K562 (cell line): ENCODE data around the gene NEDD4L. TPM values are rescaled to one million over a fixed set of nuclear protein-coding genes. Genes with fewer than 3 reads are reported as not detected.

ENCODE experiments used
- ATAC-seq: fragments of 200-7000 bp; cut with Tn5 transposase; 3 replicates; pipeline ENCODE4 v1.9.1; 2020; ENCODE audit warnings: moderate library complexity
- BruUV-seq: library from RNA; stranded (reverse); fragments of 400-500 nt; replicated peaks from 2 replicates; lab custom pipeline; 2021; lab: Mats Ljungman, UMichigan
- CTCF ChIA-PET: fragments of 300-600 bp; formaldehyde crosslinking; extraction: SDS; loops from one replicate; lab custom pipeline; 2021; ENCODE audit warnings: low intra/inter-chr PET ratio; lab: Yijun Ruan, JAX
- POLR2A ChIA-PET: fragments of 300-600, 350-650 bp; sonication (Branson Sonifier 250); formaldehyde crosslinking; extraction: SDS; loops from one replicate; lab custom pipeline; 2021; ENCODE audit warnings: antibody characterized with exemption, inconsistent platforms; lab: Yijun Ruan, JAX
- DNase-seq, 4 experiments: peaks; one replicate each; pipeline versions ENCODE4 v3.0.0 to v3.0.0-alpha.2; 2011 to 2018; ENCODE audit warnings: low spot score in 3 of 4, mixed read lengths in 3 of 4; ENCODE audit errors: extremely low read depth in 1 of 4
- FAIRE-seq: peaks from 2 replicates; lab custom pipeline; 2011; peaks lifted over from hg19 to GRCh38; lab: Jason Lieb, UNC
- H2AFZ ChIP-seq: 2 replicates; pipeline ENCODE4 v1.6.0; 2011; ENCODE audit warnings: low read depth, low read length, control low read depth, inconsistent platforms
- H3K27ac ChIP-seq: fragments of 200-600 bp; 3 replicates; pipeline ENCODE4 v1.8.0; 2011; ENCODE audit warnings: low read depth, mild to moderate bottlenecking, control low read depth, inconsistent platforms, low read length, moderate library complexity, mixed read lengths; ENCODE audit errors: extremely low read depth
- H3K27me3 ChIP-seq, 2 experiments: fragments of 300-600 bp in 1 of 2; 2 replicates in 1 of 2; 3 replicates in 1 of 2; pipeline versions ENCODE4 v1.6.0 to v1.8.0; 2011; ENCODE audit warnings: inconsistent platforms in 2 of 2, low read length in 2 of 2, mild to moderate bottlenecking in 1 of 2, mixed read lengths in 1 of 2, moderate library complexity in 1 of 2; ENCODE audit not compliant: control insufficient read depth in 2 of 2, insufficient read depth in 2 of 2
- H3K36me3 ChIP-seq: fragments of 300-600 bp; 3 replicates; pipeline ENCODE4 v1.8.0; 2011; ENCODE audit warnings: mild to moderate bottlenecking, low read length, inconsistent platforms; ENCODE audit not compliant: control insufficient read depth, insufficient read depth
- H3K4me1 ChIP-seq, 2 experiments: fragments of 200-600 bp in 1 of 2; replicated peaks in 1 of 2; 2 replicates in 1 of 2; 3 replicates in 1 of 2; pipeline versions ENCODE4 v1.5.1 to v1.8.0; 2011; ENCODE audit warnings: inconsistent platforms in 2 of 2, low read length in 2 of 2, mild to moderate bottlenecking in 1 of 2, mixed read lengths in 1 of 2, moderate library complexity in 1 of 2; ENCODE audit not compliant: control insufficient read depth in 2 of 2, insufficient read depth in 2 of 2
- H3K4me2 ChIP-seq: 2 replicates; pipeline ENCODE4 v1.6.1; 2011; ENCODE audit warnings: low read length, control low read depth, inconsistent platforms, mixed read lengths; ENCODE audit not compliant: insufficient read depth
- H3K4me3 ChIP-seq: fragments of 200-600 bp; sonication (generic), shearing (Covaris generic); 2 replicates; pipeline ENCODE4 v1.5.1; 2016; ENCODE audit warnings: control low read depth, inconsistent platforms
- H3K79me2 ChIP-seq: fragments of 200-600 bp; 3 replicates; pipeline ENCODE4 v1.8.0; 2011; ENCODE audit warnings: low read length, inconsistent platforms; ENCODE audit not compliant: control insufficient read depth, insufficient read depth
- H3K9ac ChIP-seq, 2 experiments: 2 replicates each; pipeline versions ENCODE4 v1.6.0 to v1.6.1; 2011; ENCODE audit warnings: low read depth in 2 of 2, low read length in 2 of 2, control low read depth in 1 of 2, inconsistent platforms in 1 of 2, mild to moderate bottlenecking in 1 of 2, mixed read lengths in 1 of 2; ENCODE audit not compliant: insufficient read depth in 1 of 2
- H3K9me1 ChIP-seq: one replicate; pipeline ENCODE4 v1.6.0; 2011; ENCODE audit warnings: inconsistent platforms, mild to moderate bottlenecking, low read length, moderate library complexity; ENCODE audit not compliant: control insufficient read depth, insufficient read depth
- H3K9me3 ChIP-seq: replicated peaks from 2 replicates; pipeline ENCODE4 v1.5.1; 2011; ENCODE audit warnings: low read depth, low read length, inconsistent platforms; ENCODE audit not compliant: control insufficient read depth, insufficient read depth
- H4K20me1 ChIP-seq: replicated peaks from 2 replicates; pipeline ENCODE4 v1.6.1; 2011; ENCODE audit warnings: low read length, inconsistent platforms, mixed read lengths; ENCODE audit not compliant: control insufficient read depth, insufficient read depth
- CEBPB ChIP-seq: fragments of 450-650 bp; IDR thresholded peaks from 2 replicates; pipeline ENCODE4 v1.6.1; 2016; ENCODE audit warnings: missing genetic modification characterization, missing compliant biosample characterization
- GABPA ChIP-seq: fragments of 200-800 bp; sonication (Bioruptor generic); conservative IDR thresholded peaks from 2 replicates; pipeline ENCODE4 v1.6.1; 2016; ENCODE audit warnings: low read depth, missing genetic modification characterization, missing compliant biosample characterization
- MEF2A ChIP-seq: IDR thresholded peaks from 2 replicates; pipeline ENCODE4 v1.6.1; 2011; ENCODE audit warnings: low read depth, mild to moderate bottlenecking, low read length, moderate library complexity; ENCODE audit not compliant: control insufficient read depth
- PHB2 ChIP-seq: fragments of 450-650 bp; IDR thresholded peaks from 2 replicates; pipeline ENCODE4 v1.6.1; 2017; ENCODE audit warnings: low read depth
- SP1 ChIP-seq: sonication (generic); formaldehyde crosslinking; IDR thresholded peaks from 2 replicates; pipeline ENCODE4 v1.8.1; 2022; ENCODE audit warnings: mild to moderate bottlenecking, missing genetic modification reagents
- TCF7 ChIP-seq: sonication (generic); IDR thresholded peaks from 2 replicates; pipeline ENCODE4 v1.6.1; 2016; ENCODE audit warnings: antibody characterized with exemption, borderline replicate concordance
- ZBTB17 ChIP-seq: fragments of 450-650 bp; formaldehyde crosslinking; IDR thresholded peaks from 2 replicates; pipeline ENCODE4 v1.4.0; 2020; ENCODE audit warnings: mild to moderate bottlenecking
- ZNF133 ChIP-seq: fragments of 250-450 bp; sonication (Bioruptor Pico); IDR thresholded peaks from 2 replicates; pipeline ENCODE4 v1.4.0; 2020; ENCODE audit warnings: mild to moderate bottlenecking
- ZNF584 ChIP-seq: fragments of 200-800 bp; sonication (Bioruptor generic); IDR thresholded peaks from 2 replicates; pipeline ENCODE4 v1.6.1; 2016; ENCODE audit warnings: low read depth, mild to moderate bottlenecking, missing genetic modification characterization, missing compliant biosample characterization
- WGBS: fragments of 100-300 bp; shearing (Covaris generic); methylation state at CpG from one replicate; pipeline ENCODE4 v1.1.6; 2016; ENCODE audit warnings: low coverage, mixed read lengths; ENCODE audit not compliant: insufficient coverage; ENCODE audit errors: missing lambda C conversion rate; 5-methylcytosine and 5-hydroxymethylcytosine counted together
- in situ Hi-C: fragments of 300-500 bp; cut with MboI; formaldehyde crosslinking; loops from 4 replicates; pipeline ENCODE4 v1.15.0; 2018; ENCODE audit warnings: inconsistent platforms, mixed read lengths
- intact Hi-C: fragments of 100-400 bp; cut with micrococcal nuclease; formaldehyde crosslinking; loops from 2 replicates; pipeline ENCODE4 v1.14.2; 2022
- polyA plus RNA-seq, 8 experiments: library from polyadenylated mRNA; depleted of rRNA in 4 of 8; stranded (reverse) in 5 of 8; unstranded in 3 of 8; fragments of >200 nt; fragmentation: Nextera tagmentation in 2 of 8; fragmentation: Illumina TruSeq in 1 of 8; extraction: Ambion mirVana in 2 of 8; extraction: Trizol in 1 of 8; gene quantifications; 2 replicates each; pipeline versions ENCODE4 v1.2.1 to v1.2.3, GENCODE V29; 2011 to 2014; ENCODE audit warnings: inconsistent platforms in 1 of 8, missing spikeins in 1 of 8
- total RNA-seq, 7 experiments: library from RNA; depleted of rRNA in 6 of 7; stranded (reverse); fragments of >200 nt in 6 of 7; fragmentation: Illumina TruSeq in 2 of 7; extraction: Trizol in 2 of 7; gene quantifications; 2 replicates each; pipeline versions ENCODE4 v1.2.1 to v1.2.3, GENCODE V29; 2011 to 2021; ENCODE audit warnings: low replicate concordance in 1 of 7
- TF ChIP-seq, protein P1 (sequence below): IDR thresholded peaks from 3 replicates; pipeline ENCODE4 v1.6.1; 2011; ENCODE audit warnings: borderline replicate concordance, mild to moderate bottlenecking; ENCODE audit not compliant: insufficient read length, insufficient read depth
- TF ChIP-seq, protein P2 (sequence below), 2 experiments: IDR thresholded peaks; 2 replicates each; pipeline ENCODE4 v1.6.1; 2011; ENCODE audit warnings: borderline replicate concordance in 1 of 2, control low read depth in 1 of 2, low read depth in 1 of 2, low read length in 1 of 2, mild to moderate bottlenecking in 1 of 2, mixed read lengths in 1 of 2, moderate library complexity in 1 of 2; ENCODE audit not compliant: insufficient read depth in 1 of 2, insufficient read length in 1 of 2, poor library complexity in 1 of 2, severe bottlenecking in 1 of 2; ENCODE audit errors: extremely low read depth in 1 of 2
- TF ChIP-seq, protein P3 (sequence below): sonication (generic); formaldehyde crosslinking; IDR thresholded peaks from 2 replicates; pipeline ENCODE4 v1.4.0; 2020; ENCODE audit warnings: mild to moderate bottlenecking, missing genetic modification reagents

Gene NEDD4L
- total and polyA plus RNA-seq, 9 of the 15 experiments (the other 6 are each of a cell fraction or from before 2014, with no cell fraction given), result 8.1 to 33.4 (median 19.9) TPM

DNA sequence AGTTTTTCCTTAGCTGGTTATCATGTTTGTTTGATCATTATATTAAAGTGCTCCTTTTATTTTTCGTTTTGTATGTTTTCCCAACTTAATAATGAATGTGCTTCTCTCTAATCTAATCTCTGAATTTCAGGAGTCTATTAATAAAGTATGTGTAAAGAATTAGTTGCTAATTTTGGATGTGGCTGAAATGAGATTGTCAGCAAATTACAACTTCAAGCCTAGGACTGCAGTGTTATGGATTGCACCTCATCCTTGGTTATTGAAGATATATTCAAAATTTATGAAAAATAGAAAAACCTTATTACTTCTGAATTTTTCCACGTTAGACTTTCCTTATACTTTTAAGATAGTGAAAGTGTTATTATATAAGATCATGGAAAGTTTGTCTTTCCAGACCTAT lies 227.7 kb downstream of the NEDD4L start:
- H2AFZ ChIP-seq, result no peak overlapping the region
- no peak overlapping the region for H3K27ac ChIP-seq
- H3K4me2 ChIP-seq, result no peak overlapping the region
- FAIRE-seq (no peak), DNase-seq (no peak)
- intact Hi-C loops, result no loop called here
- CTCF ChIA-PET, result no interaction called here
- 13% methylated on average over 2 of the region's 2 CpGs for WGBS
- H3K36me3 ChIP-seq, result no peaks in the 10 kb centered on the region
- H3K79me2 ChIP-seq, result no peaks in the 10 kb centered on the region; the same call in 2 of the 3 replicates
- H3K27me3 ChIP-seq, result no peaks in the 10 kb centered on the region
- peaks cover 3% of the 10 kb centered on the region for H3K9me1 ChIP-seq
- H3K4me1 ChIP-seq, result peaks cover 0 to 8% of the 10 kb centered on the region in 2 experiments; a peak in 3 of 5 replicates
- no peaks in the 10 kb centered on the region for H3K9me3 ChIP-seq
- BruUV-seq, result no TSS peak
- in situ Hi-C loops, result no loop called here
- no peak overlapping the region for H3K9ac ChIP-seq
- peaks cover 3% of the 10 kb centered on the region; the same call in 1 of the 2 replicates for H4K20me1 ChIP-seq
- TF ChIP-seq ZNF133, result no peak
- TF ChIP-seq ZNF584, result no peak
- no peak for TF ChIP-seq CEBPB (tag)
- TF ChIP-seq, protein P1, sequence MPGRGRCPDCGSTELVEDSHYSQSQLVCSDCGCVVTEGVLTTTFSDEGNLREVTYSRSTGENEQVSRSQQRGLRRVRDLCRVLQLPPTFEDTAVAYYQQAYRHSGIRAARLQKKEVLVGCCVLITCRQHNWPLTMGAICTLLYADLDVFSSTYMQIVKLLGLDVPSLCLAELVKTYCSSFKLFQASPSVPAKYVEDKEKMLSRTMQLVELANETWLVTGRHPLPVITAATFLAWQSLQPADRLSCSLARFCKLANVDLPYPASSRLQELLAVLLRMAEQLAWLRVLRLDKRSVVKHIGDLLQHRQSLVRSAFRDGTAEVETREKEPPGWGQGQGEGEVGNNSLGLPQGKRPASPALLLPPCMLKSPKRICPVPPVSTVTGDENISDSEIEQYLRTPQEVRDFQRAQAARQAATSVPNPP, result no peak
- TF ChIP-seq, protein P2, sequence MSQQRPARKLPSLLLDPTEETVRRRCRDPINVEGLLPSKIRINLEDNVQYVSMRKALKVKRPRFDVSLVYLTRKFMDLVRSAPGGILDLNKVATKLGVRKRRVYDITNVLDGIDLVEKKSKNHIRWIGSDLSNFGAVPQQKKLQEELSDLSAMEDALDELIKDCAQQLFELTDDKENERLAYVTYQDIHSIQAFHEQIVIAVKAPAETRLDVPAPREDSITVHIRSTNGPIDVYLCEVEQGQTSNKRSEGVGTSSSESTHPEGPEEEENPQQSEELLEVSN (IDR thresholded peaks at IDR 0.05; ENCODE audit: borderline replicate concordance in 1 of 2, extremely low read depth in 1 of 2, insufficient read depth in 1 of 2, insufficient read length in 1 of 2, low read depth in 1 of 2, low read length in 1 of 2, poor library complexity in 1 of 2, severe bottlenecking in 1 of 2), result no peak
- no peak for TF ChIP-seq ZBTB17 (CRISPR knock-in tag)
- TF ChIP-seq MEF2A, result no peak
- no peak for TF ChIP-seq SP1 (CRISPR knock-in tag)
- TF ChIP-seq GABPA (tag), result no peak
- no peak for TF ChIP-seq TCF7
- TF ChIP-seq PHB2, result no peak
- TF ChIP-seq, protein P3, sequence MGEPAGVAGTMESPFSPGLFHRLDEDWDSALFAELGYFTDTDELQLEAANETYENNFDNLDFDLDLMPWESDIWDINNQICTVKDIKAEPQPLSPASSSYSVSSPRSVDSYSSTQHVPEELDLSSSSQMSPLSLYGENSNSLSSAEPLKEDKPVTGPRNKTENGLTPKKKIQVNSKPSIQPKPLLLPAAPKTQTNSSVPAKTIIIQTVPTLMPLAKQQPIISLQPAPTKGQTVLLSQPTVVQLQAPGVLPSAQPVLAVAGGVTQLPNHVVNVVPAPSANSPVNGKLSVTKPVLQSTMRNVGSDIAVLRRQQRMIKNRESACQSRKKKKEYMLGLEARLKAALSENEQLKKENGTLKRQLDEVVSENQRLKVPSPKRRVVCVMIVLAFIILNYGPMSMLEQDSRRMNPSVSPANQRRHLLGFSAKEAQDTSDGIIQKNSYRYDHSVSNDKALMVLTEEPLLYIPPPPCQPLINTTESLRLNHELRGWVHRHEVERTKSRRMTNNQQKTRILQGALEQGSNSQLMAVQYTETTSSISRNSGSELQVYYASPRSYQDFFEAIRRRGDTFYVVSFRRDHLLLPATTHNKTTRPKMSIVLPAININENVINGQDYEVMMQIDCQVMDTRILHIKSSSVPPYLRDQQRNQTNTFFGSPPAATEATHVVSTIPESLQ, result no peak
- TF ChIP-seq, all 486 proteins: peak for 0
- H3K4me3 ChIP-seq, result no peak overlapping the region
- POLR2A ChIA-PET, result no interaction called here
- ATAC-seq, result no peak
